ENCODE measurements around the gene ERP29. TPM values are rescaled to one million over a fixed set of nuclear protein-coding genes. Genes with fewer than 3 reads are reported as not detected.

Gene ERP29
- polyA plus RNA-seq, 1 donor from 2014 or later = 159 TPM

DNA sequence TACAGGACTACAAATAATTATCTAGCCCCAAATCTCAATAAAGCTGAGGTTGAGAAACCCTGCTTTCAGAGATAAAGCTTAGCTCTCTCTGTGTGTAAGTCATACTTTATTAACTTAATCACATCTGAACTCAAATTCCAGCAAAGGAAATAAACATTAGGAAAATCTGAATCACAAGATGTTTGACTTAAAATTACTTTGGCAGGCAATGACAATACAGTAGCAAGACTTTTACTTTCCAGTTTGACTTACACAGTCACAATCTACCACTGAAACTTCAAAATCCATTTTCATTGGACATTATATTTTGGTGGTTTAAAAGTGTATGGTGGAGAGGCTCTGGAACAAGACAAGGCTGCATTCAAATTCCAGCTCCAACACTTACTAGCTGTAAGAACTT lies 11.7 kb upstream of the ERP29 start:
- Histone ChIP-seq H3K79me2 (replicated peaks; ENCODE audit: insufficient read depth, low read length) (no peaks in the 10 kb centered on the region), H3K27me3 (ENCODE audit: insufficient read depth, low read depth, low read length) (no peaks in the 10 kb centered on the region), H3K9me3 (ENCODE audit: low read length) (no peaks in the 10 kb centered on the region), H3F3A (ENCODE audit: insufficient read depth, low read length, poor library complexity, severe bottlenecking) (no peaks in the 10 kb centered on the region), H3K36me3 (ENCODE audit: insufficient read depth, low read length) (no peaks in the 10 kb centered on the region), H3K4me3 (ENCODE audit: low read length) (no peak overlapping the region), H3K4me2 (ENCODE audit: low read length) (no peak overlapping the region), H2AFZ (ENCODE audit: low read depth, low read length) (no peak overlapping the region), H3K9me2 (ENCODE audit: insufficient read depth, low read length) (no peaks in the 10 kb centered on the region), H4K20me1 (ENCODE audit: insufficient read depth) (no peaks in the 10 kb centered on the region), H3K27ac (ENCODE audit: low read length) (no peak overlapping the region), H3K9ac (ENCODE audit: low read length) (no peak overlapping the region)
- no peak for TF ChIP-seq MXI1 (conservative IDR thresholded peaks at IDR 0.05; ENCODE audit: poor library complexity, severe bottlenecking)
- no peak for TF ChIP-seq TAF1 (IDR thresholded peaks at IDR 0.05; ENCODE audit: low read depth)
- TF ChIP-seq, protein P1, sequence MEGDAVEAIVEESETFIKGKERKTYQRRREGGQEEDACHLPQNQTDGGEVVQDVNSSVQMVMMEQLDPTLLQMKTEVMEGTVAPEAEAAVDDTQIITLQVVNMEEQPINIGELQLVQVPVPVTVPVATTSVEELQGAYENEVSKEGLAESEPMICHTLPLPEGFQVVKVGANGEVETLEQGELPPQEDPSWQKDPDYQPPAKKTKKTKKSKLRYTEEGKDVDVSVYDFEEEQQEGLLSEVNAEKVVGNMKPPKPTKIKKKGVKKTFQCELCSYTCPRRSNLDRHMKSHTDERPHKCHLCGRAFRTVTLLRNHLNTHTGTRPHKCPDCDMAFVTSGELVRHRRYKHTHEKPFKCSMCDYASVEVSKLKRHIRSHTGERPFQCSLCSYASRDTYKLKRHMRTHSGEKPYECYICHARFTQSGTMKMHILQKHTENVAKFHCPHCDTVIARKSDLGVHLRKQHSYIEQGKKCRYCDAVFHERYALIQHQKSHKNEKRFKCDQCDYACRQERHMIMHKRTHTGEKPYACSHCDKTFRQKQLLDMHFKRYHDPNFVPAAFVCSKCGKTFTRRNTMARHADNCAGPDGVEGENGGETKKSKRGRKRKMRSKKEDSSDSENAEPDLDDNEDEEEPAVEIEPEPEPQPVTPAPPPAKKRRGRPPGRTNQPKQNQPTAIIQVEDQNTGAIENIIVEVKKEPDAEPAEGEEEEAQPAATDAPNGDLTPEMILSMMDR (IDR thresholded peaks at IDR 0.05; ENCODE audit: poor library complexity, severe bottlenecking) = no peak
- TF ChIP-seq RAD21 (conservative IDR thresholded peaks at IDR 0.05) = no peak
- TF ChIP-seq, protein P2, sequence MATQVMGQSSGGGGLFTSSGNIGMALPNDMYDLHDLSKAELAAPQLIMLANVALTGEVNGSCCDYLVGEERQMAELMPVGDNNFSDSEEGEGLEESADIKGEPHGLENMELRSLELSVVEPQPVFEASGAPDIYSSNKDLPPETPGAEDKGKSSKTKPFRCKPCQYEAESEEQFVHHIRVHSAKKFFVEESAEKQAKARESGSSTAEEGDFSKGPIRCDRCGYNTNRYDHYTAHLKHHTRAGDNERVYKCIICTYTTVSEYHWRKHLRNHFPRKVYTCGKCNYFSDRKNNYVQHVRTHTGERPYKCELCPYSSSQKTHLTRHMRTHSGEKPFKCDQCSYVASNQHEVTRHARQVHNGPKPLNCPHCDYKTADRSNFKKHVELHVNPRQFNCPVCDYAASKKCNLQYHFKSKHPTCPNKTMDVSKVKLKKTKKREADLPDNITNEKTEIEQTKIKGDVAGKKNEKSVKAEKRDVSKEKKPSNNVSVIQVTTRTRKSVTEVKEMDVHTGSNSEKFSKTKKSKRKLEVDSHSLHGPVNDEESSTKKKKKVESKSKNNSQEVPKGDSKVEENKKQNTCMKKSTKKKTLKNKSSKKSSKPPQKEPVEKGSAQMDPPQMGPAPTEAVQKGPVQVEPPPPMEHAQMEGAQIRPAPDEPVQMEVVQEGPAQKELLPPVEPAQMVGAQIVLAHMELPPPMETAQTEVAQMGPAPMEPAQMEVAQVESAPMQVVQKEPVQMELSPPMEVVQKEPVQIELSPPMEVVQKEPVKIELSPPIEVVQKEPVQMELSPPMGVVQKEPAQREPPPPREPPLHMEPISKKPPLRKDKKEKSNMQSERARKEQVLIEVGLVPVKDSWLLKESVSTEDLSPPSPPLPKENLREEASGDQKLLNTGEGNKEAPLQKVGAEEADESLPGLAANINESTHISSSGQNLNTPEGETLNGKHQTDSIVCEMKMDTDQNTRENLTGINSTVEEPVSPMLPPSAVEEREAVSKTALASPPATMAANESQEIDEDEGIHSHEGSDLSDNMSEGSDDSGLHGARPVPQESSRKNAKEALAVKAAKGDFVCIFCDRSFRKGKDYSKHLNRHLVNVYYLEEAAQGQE (IDR thresholded peaks at IDR 0.05; ENCODE audit: borderline replicate concordance) = no peak
- no peak for TF ChIP-seq EZH2 (IDR thresholded peaks at IDR 0.05; ENCODE audit: borderline replicate concordance, insufficient read depth, low read length, poor library complexity, severe bottlenecking)
- TF ChIP-seq EP300 (conservative IDR thresholded peaks at IDR 0.05; ENCODE audit: poor library complexity, severe bottlenecking) = no peak
- TF ChIP-seq POLR2AphosphoS5 (IDR thresholded peaks at IDR 0.05) = no peak
- TF ChIP-seq SMC3 (conservative IDR thresholded peaks at IDR 0.05; ENCODE audit: poor library complexity) = no peak

DNA sequence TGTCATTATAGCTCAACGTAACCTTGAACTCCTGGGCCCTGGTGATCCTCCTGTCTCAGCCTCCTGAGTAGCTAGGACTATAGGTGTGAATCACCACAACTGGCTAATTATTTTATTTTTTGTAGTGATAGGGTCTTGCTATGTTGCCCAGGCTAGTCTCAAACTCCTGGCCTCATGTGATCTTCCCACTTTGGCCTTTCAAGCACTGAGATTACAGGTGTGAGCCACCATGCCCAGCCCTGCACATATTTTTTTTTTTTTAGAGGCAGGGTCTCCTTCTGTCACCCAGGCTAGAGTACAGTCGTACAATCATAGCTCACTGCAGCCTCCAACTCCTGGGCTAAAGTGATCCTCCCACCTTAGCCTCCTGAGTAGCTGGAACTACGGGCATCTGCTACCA lies 9.2 kb upstream of the ERP29 start:
- Histone ChIP-seq H3F3A (ENCODE audit: insufficient read depth, low read length, poor library complexity, severe bottlenecking) (no peaks in the 10 kb centered on the region), H3K27ac (ENCODE audit: low read length) (no peak overlapping the region), H3K79me2 (replicated peaks; ENCODE audit: insufficient read depth, low read length) (no peaks in the 10 kb centered on the region), H3K4me2 (ENCODE audit: low read length) (no peak overlapping the region), H3K9me3 (ENCODE audit: low read length) (no peaks in the 10 kb centered on the region), H3K9me2 (ENCODE audit: insufficient read depth, low read length) (no peaks in the 10 kb centered on the region), H3K36me3 (ENCODE audit: insufficient read depth, low read length) (no peaks in the 10 kb centered on the region), H3K9ac (ENCODE audit: low read length) (no peak overlapping the region), H2AFZ (ENCODE audit: low read depth, low read length) (no peak overlapping the region), H4K20me1 (ENCODE audit: insufficient read depth) (no peaks in the 10 kb centered on the region), H3K4me3 (ENCODE audit: low read length) (no peak overlapping the region), H3K27me3 (ENCODE audit: insufficient read depth, low read depth, low read length) (no peaks in the 10 kb centered on the region)
- TF ChIP-seq, protein P1 (IDR thresholded peaks at IDR 0.05; ENCODE audit: poor library complexity, severe bottlenecking) = no peak
- TF ChIP-seq EP300 (conservative IDR thresholded peaks at IDR 0.05; ENCODE audit: poor library complexity, severe bottlenecking) (no peak), TAF1 (IDR thresholded peaks at IDR 0.05; ENCODE audit: low read depth) (no peak), EZH2 (IDR thresholded peaks at IDR 0.05; ENCODE audit: borderline replicate concordance, insufficient read depth, low read length, poor library complexity, severe bottlenecking) (no peak), SMC3 (conservative IDR thresholded peaks at IDR 0.05; ENCODE audit: poor library complexity) (no peak), RAD21 (conservative IDR thresholded peaks at IDR 0.05) (no peak), POLR2AphosphoS5 (IDR thresholded peaks at IDR 0.05) (no peak), MXI1 (conservative IDR thresholded peaks at IDR 0.05; ENCODE audit: poor library complexity, severe bottlenecking) (no peak)
- TF ChIP-seq, protein P2 (IDR thresholded peaks at IDR 0.05; ENCODE audit: borderline replicate concordance) = no peak

All from neural cell (in vitro differentiated cells).